Stimulated activated naive CD4-positive, alpha-beta T cell (primary cell): ENCODE data around the gene SPECC1.
"Not testable (repeated sequence)": the region's sequence is repeated elsewhere in the genome, so short reads cannot be mapped to it uniquely, and the experiment has no call there.

Experiments
- DNase-seq, 6 experiments: peaks; one replicate each; lab custom pipeline; 2025; lab: John Stamatoyannopoulos, UW

Gene SPECC1

GRCh38 chr17:20174588-20175265 lies 165.6 kb downstream of the SPECC1 start:
- no peak for DNase-seq

GRCh38 chr17:20179041-20179440 lies 169.9 kb downstream of the SPECC1 start:
- no peak for DNase-seq

GRCh38 chr17:20180661-20181060 lies 171.5 kb downstream of the SPECC1 start:
- no peak for DNase-seq

- DNase-seq = no peak
Observed at GRCh38 chr17:20184181-20184580, 175.0 kb downstream of the SPECC1 start.

GRCh38 chr17:20184977-20185619 lies 175.9 kb downstream of the SPECC1 start:
- no peak for DNase-seq

GRCh38 chr17:20187049-20187448 lies 177.9 kb downstream of the SPECC1 start:
- no peak for DNase-seq

- no peak for DNase-seq
Observed at GRCh38 chr17:20189302-20189701, 180.1 kb downstream of the SPECC1 start.

GRCh38 chr17:20189979-20190378 lies 180.8 kb downstream of the SPECC1 start:
- no peak for DNase-seq

GRCh38 chr17:20190605-20191004 lies 181.4 kb downstream of the SPECC1 start:
- no peak for DNase-seq

- DNase-seq = no peak
Observed at GRCh38 chr17:20191056-20191455, 181.9 kb downstream of the SPECC1 start.

GRCh38 chr17:20196286-20196685 lies 187.1 kb downstream of the SPECC1 start:
- DNase-seq = not testable (repeated sequence)

- DNase-seq = no peak
Observed at GRCh38 chr17:20197272-20197926, 188.2 kb downstream of the SPECC1 start.

- DNase-seq = no peak
Observed at GRCh38 chr17:20200016-20200795, 191.0 kb downstream of the SPECC1 start.

GRCh38 chr17:20200865-20201458 lies 191.8 kb downstream of the SPECC1 start:
- no peak for DNase-seq

- no peak for DNase-seq
Observed at GRCh38 chr17:20202141-20202621, 193.0 kb downstream of the SPECC1 start.

- DNase-seq = no peak
Observed at GRCh38 chr17:20203018-20203417, 193.9 kb downstream of the SPECC1 start.

- DNase-seq = no peak
Observed at GRCh38 chr17:20203761-20204263, 194.7 kb downstream of the SPECC1 start.

- no peak for DNase-seq
Observed at GRCh38 chr17:20205609-20206008, 196.4 kb downstream of the SPECC1 start.

GRCh38 chr17:20206068-20206467 lies 196.9 kb downstream of the SPECC1 start:
- peak in 4 of 6 experiments; percentile 6 to 50 (median 16) for DNase-seq

GRCh38 chr17:20206591-20206990 lies 197.4 kb downstream of the SPECC1 start:
- DNase-seq = no peak

- no peak for DNase-seq
Observed at GRCh38 chr17:20207262-20207985, 198.3 kb downstream of the SPECC1 start.
